Lower leg skin (tissue), 3 donors: Measurements from ENCODE around the gene ENPP3.

Experiments
- CTCF ChIP-seq, 3 donors: fragments of 450-650 bp; IDR thresholded peaks; one replicate each; pipeline ENCODE4 v1.5.1; 2016; ENCODE audit warnings: antibody characterized with exemption in 3 of 3, mild to moderate bottlenecking in 3 of 3, moderate library complexity in 2 of 3
- POLR2A ChIP-seq, 2 donors: fragments of 450-650 bp; IDR thresholded peaks; one replicate each; pipeline ENCODE4 v1.6.1; 2016 to 2017; ENCODE audit warnings: antibody characterized with exemption in 2 of 2, mild to moderate bottlenecking in 1 of 2, moderate library complexity in 1 of 2

- no peak for TF ChIP-seq CTCF (IDR thresholded peaks at IDR 0.05)
- no peak for TF ChIP-seq POLR2A (IDR thresholded peaks at IDR 0.05)
These were observed 14.7 kb downstream of the ENPP3 start for GRCh38 chr6:131651782-131652181.
